HG02943 (cell line): ENCODE measurements around the gene MAP3K5.
A peak's percentile ranks its signal among the peaks of the same experiment; 100 is the strongest.
"Not testable (repeated sequence)": the region's sequence is repeated elsewhere in the genome, so short reads cannot be mapped to it uniquely, and the experiment has no call there.

Source experiments
- ATAC-seq: cut with Tn5 transposase; IDR thresholded peaks from one replicate; pipeline ENCODE4 v1.9.1; 2021; ENCODE audit warnings: mild to moderate bottlenecking, low read depth, moderate library complexity; ENCODE audit not compliant: unreplicated experiment

Gene MAP3K5

GRCh38 chr6:136792410-136793262, at the start of gene MAP3K5:
Gene MAP3K5 (minus strand): TSS chr6:136792477. CDS start chr6:136792157, 320 bp downstream.
- peak; percentile 54 for ATAC-seq

- no peak for ATAC-seq
These were observed 48.2 kb upstream of the MAP3K5 start for GRCh38 chr6:136840276-136841001.

GRCh38 chr6:136831873-136832562, 39.7 kb upstream of the MAP3K5 start:
- ATAC-seq = no peak

GRCh38 chr6:136826216-136826615, 33.9 kb upstream of the MAP3K5 start:
- no peak for ATAC-seq

GRCh38 chr6:136823128-136823660, 30.9 kb upstream of the MAP3K5 start:
- no peak for ATAC-seq

- ATAC-seq = peak; percentile 94
These were observed 30.3 kb upstream of the MAP3K5 start, which contains the start of gene PEX7 for GRCh38 chr6:136822376-136823127. Gene PEX7 (plus strand): TSS chr6:136822592. CDS start chr6:136822666, 74 bp downstream.

GRCh38 chr6:136822046-136822375, 29.7 kb upstream of the MAP3K5 start:
- ATAC-seq = no peak

- no peak for ATAC-seq
These were observed 28.3 kb upstream of the MAP3K5 start for GRCh38 chr6:136820561-136820960.

- ATAC-seq = no peak
These were observed 24.4 kb upstream of the MAP3K5 start for GRCh38 chr6:136816656-136817055.

GRCh38 chr6:136815608-136816007, 23.3 kb upstream of the MAP3K5 start:
- not testable (repeated sequence) for ATAC-seq

GRCh38 chr6:136812174-136812573, 19.9 kb upstream of the MAP3K5 start:
- ATAC-seq = no peak

- ATAC-seq = no peak
These were observed 19.0 kb upstream of the MAP3K5 start for GRCh38 chr6:136811272-136811671.

- ATAC-seq = no peak
These were observed 17.0 kb upstream of the MAP3K5 start for GRCh38 chr6:136809091-136809860.

GRCh38 chr6:136803608-136804007, 11.3 kb upstream of the MAP3K5 start:
- ATAC-seq = no peak

- no peak for ATAC-seq
These were observed 9.3 kb upstream of the MAP3K5 start for GRCh38 chr6:136801581-136801980.

GRCh38 chr6:136798044-136798443, 5.8 kb upstream of the MAP3K5 start:
- ATAC-seq = no peak

- ATAC-seq = no peak
These were observed 3.7 kb upstream of the MAP3K5 start for GRCh38 chr6:136795996-136796395.

- no peak for ATAC-seq
These were observed 3.1 kb upstream of the MAP3K5 start for GRCh38 chr6:136795386-136795785.

GRCh38 chr6:136793363-136793762, 1.1 kb upstream of the MAP3K5 start:
- no peak for ATAC-seq

- no peak for ATAC-seq
These were observed 225 bp downstream of the MAP3K5 start for GRCh38 chr6:136792095-136792409.
